Common myeloid progenitor, CD34-positive (primary cell): Measurements from ENCODE around the gene TRUB2.

Experiments
- CTCF ChIA-PET: fragments of 350-600 bp; sonication (Branson Sonifier 250); formaldehyde crosslinking; loops from one replicate; lab custom pipeline; 2021; ENCODE audit warnings: antibody characterized with exemption; lab: Charles Lee
- POLR2A ChIA-PET: fragments of 350-600 bp; sonication (Branson Sonifier 250); formaldehyde crosslinking; loops from one replicate; lab custom pipeline; 2021; ENCODE audit warnings: antibody characterized with exemption; lab: Charles Lee
- DNase-seq, 3 donors: peaks; one replicate each; pipeline versions ENCODE4 v3.0.0 to v3.0.0-alpha.2; 2013
- H3K27ac ChIP-seq, 2 experiments: 1 replicate in 1 of 2; 2 replicates in 1 of 2; pipeline ENCODE4 v1.7.0; 2013; ENCODE audit warnings: inconsistent platforms in 2 of 2, low read length in 2 of 2, mild to moderate bottlenecking in 2 of 2, low read depth in 1 of 2, moderate library complexity in 1 of 2; ENCODE audit not compliant: severe bottlenecking in 2 of 2, insufficient read depth in 1 of 2, poor library complexity in 1 of 2
- H3K27me3 ChIP-seq, 5 experiments: replicated peaks in 2 of 5; 1 replicate in 3 of 5; 2 replicates in 2 of 5; pipeline versions ENCODE4 v1.6.1 to v1.7.0; 2013; ENCODE audit warnings: low read length in 4 of 5, mild to moderate bottlenecking in 2 of 5, moderate library complexity in 2 of 5, inconsistent platforms in 1 of 5; ENCODE audit not compliant: insufficient read depth in 5 of 5, control insufficient read depth in 4 of 5
- H3K36me3 ChIP-seq, 4 experiments: 1 replicate in 2 of 4; 2 replicates in 2 of 4; pipeline versions ENCODE4 v1.6.1 to v1.7.0; 2013; ENCODE audit warnings: low read length in 3 of 4, control low read depth in 1 of 4, mild to moderate bottlenecking in 1 of 4; ENCODE audit not compliant: control insufficient read depth in 4 of 4, insufficient read depth in 4 of 4
- H3K4me1 ChIP-seq, 4 experiments: 1 replicate in 3 of 4; 2 replicates in 1 of 4; pipeline versions ENCODE4 v1.6.1 to v1.7.1; 2013; ENCODE audit warnings: low read length in 3 of 4, mild to moderate bottlenecking in 3 of 4, control low read depth in 1 of 4, inconsistent platforms in 1 of 4, moderate library complexity in 1 of 4; ENCODE audit not compliant: control insufficient read depth in 4 of 4, insufficient read depth in 4 of 4; ENCODE audit errors: control extremely low read depth in 1 of 4
- H3K4me3 ChIP-seq, 7 experiments: 1 replicate in 4 of 7; 2 replicates in 3 of 7; pipeline versions ENCODE4 v1.5.1 to v1.7.0; 2013; ENCODE audit warnings: mild to moderate bottlenecking in 7 of 7, low read length in 6 of 7, moderate library complexity in 6 of 7, inconsistent platforms in 2 of 7, low read depth in 2 of 7, control low read depth in 1 of 7; ENCODE audit not compliant: insufficient read depth in 4 of 7, control insufficient read depth in 1 of 7; ENCODE audit errors: extremely low read depth in 1 of 7
- H3K9me3 ChIP-seq, 5 experiments: 1 replicate in 4 of 5; 2 replicates in 1 of 5; pipeline versions ENCODE4 v1.6.1 to v1.7.1; 2013; ENCODE audit warnings: low read length in 4 of 5, mild to moderate bottlenecking in 2 of 5, inconsistent platforms in 1 of 5, low read depth in 1 of 5, moderate library complexity in 1 of 5; ENCODE audit not compliant: control insufficient read depth in 4 of 5, insufficient read depth in 2 of 5; ENCODE audit errors: control extremely low read depth in 1 of 5
- WGBS: methylation state at CpG from one replicate; pipeline ENCODE4 v1.1.5; 2013; ENCODE audit not compliant: insufficient coverage; 5-methylcytosine and 5-hydroxymethylcytosine counted together

TRUB2 gene

GRCh38 chr9:128358090-128358489 lies 35.8 kb upstream of the TRUB2 start:
- ChIA-PET POLR2A (no interaction called here), CTCF (interaction anchor here (0.8 to 1.0 kb wide), 2 partner anchors 9 to 71 kb away, joined by 3 read pairs; no protein-coding TSS in a partner anchor)
- H3K27ac ChIP-seq: no peak overlapping the region
- WGBS: 92% methylated on average over 3 of the region's 8 CpGs
- no peak for DNase-seq
- no peaks in the 10 kb centered on the region for H3K9me3 ChIP-seq
- peaks cover 0 to 44% (median 16%) of the 10 kb centered on the region in 4 experiments for H3K36me3 ChIP-seq
- H3K27me3 ChIP-seq: no peaks in the 10 kb centered on the region
- H3K4me1 ChIP-seq: peaks cover 0 to 12% (median 9%) of the 10 kb centered on the region in 4 experiments
- no peak overlapping the region for H3K4me3 ChIP-seq

- over 99% methylated on average over 15 of the region's 19 CpGs for WGBS
These were observed 33.2 kb upstream of the TRUB2 start for GRCh38 chr9:128355451-128355850.

GRCh38 chr9:128349772-128350171 lies 27.5 kb upstream of the TRUB2 start:
- ChIA-PET POLR2A (no interaction called here), CTCF (interaction anchor here (1.0 to 1.3 kb wide), 4 partner anchors 9 to 60 kb away, joined by 3 to 5 read pairs (median 4); no protein-coding TSS in a partner anchor)
- Histone ChIP-seq H3K4me3 (no peak overlapping the region), H3K4me1 (no peaks in the 10 kb centered on the region), H3K27ac (no peak overlapping the region), H3K27me3 (no peaks in the 10 kb centered on the region), H3K9me3 (no peaks in the 10 kb centered on the region), H3K36me3 (peaks cover 5 to 60% (median 48%) of the 10 kb centered on the region in 4 experiments)
- DNase-seq: no peak
- 100% methylated on average over 3 of the region's 6 CpGs for WGBS

More at GRCh38 chr9:128355451-128355850, 33.2 kb upstream of the TRUB2 start:
- no peak overlapping the region for H3K4me3 ChIP-seq
- no peaks in the 10 kb centered on the region for H3K9me3 ChIP-seq
- H3K36me3 ChIP-seq: peaks cover 0 to 56% (median 22%) of the 10 kb centered on the region in 4 experiments
- H3K27me3 ChIP-seq: no peaks in the 10 kb centered on the region
- H3K4me1 ChIP-seq: no peaks in the 10 kb centered on the region
- DNase-seq: no peak
- no peak overlapping the region for H3K27ac ChIP-seq
- POLR2A ChIA-PET: no interaction called here
- CTCF ChIA-PET: interaction anchor here (1.0 to 2.0 kb wide), 4 partner anchors 10 to 494 kb away, joined by 3 to 5 read pairs (median 4); no protein-coding TSS in a partner anchor

GRCh38 chr9:128349125-128349524 lies 26.9 kb upstream of the TRUB2 start:
- H3K9me3 ChIP-seq: no peaks in the 10 kb centered on the region
- H3K4me3 ChIP-seq: no peak overlapping the region
- 94% methylated on average over 2 of the region's 2 CpGs for WGBS
- no peaks in the 10 kb centered on the region for H3K27me3 ChIP-seq
- H3K36me3 ChIP-seq: peaks cover 5 to 62% (median 47%) of the 10 kb centered on the region in 4 experiments
- H3K4me1 ChIP-seq: no peaks in the 10 kb centered on the region
- ChIA-PET POLR2A (no interaction called here), CTCF (interaction anchor here (1.1 to 1.3 kb wide), 3 partner anchors 8 to 61 kb away, joined by 3 to 5 read pairs (median 3); no protein-coding TSS in a partner anchor)
- H3K27ac ChIP-seq: no peak overlapping the region
- DNase-seq: no peak

GRCh38 chr9:128344931-128345605 lies 22.8 kb upstream of the TRUB2 start:
- POLR2A ChIA-PET: no interaction called here
- DNase-seq: no peak
- 94% methylated on average over 27 of the region's 28 CpGs for WGBS
- H3K27me3 ChIP-seq: no peaks in the 10 kb centered on the region
- no peak overlapping the region for H3K27ac ChIP-seq
- no peak overlapping the region for H3K4me3 ChIP-seq
- CTCF ChIA-PET: interaction anchor here (1.1 to 1.6 kb wide), 2 partner anchors 15 to 20 kb away, joined by 3 to 4 read pairs; no protein-coding TSS in a partner anchor
- no peaks in the 10 kb centered on the region for H3K9me3 ChIP-seq
- peaks cover 5 to 57% (median 40%) of the 10 kb centered on the region in 4 experiments for H3K36me3 ChIP-seq
- H3K4me1 ChIP-seq: peaks cover 3 to 10% (median 10%) of the 10 kb centered on the region in 4 experiments

- DNase-seq: no peak
- H3K4me3 ChIP-seq: no peak overlapping the region
- POLR2A ChIA-PET: no interaction called here
- peaks cover 3 to 12% (median 11%) of the 10 kb centered on the region in 4 experiments for H3K4me1 ChIP-seq
- no peaks in the 10 kb centered on the region for H3K9me3 ChIP-seq
- CTCF ChIA-PET: interaction anchor here (1.1 to 1.7 kb wide), 4 partner anchors 14 to 68 kb away, joined by 3 to 6 read pairs (median 4); no protein-coding TSS in a partner anchor
- no peak overlapping the region for H3K27ac ChIP-seq
- WGBS: 96% methylated on average over 4 of the region's 4 CpGs
- peaks cover 2 to 46% (median 31%) of the 10 kb centered on the region in 4 experiments for H3K36me3 ChIP-seq
- no peaks in the 10 kb centered on the region for H3K27me3 ChIP-seq
These were observed 21.6 kb upstream of the TRUB2 start for GRCh38 chr9:128343855-128344254.
